ENCODE measurements around the gene NET1.

DNA sequence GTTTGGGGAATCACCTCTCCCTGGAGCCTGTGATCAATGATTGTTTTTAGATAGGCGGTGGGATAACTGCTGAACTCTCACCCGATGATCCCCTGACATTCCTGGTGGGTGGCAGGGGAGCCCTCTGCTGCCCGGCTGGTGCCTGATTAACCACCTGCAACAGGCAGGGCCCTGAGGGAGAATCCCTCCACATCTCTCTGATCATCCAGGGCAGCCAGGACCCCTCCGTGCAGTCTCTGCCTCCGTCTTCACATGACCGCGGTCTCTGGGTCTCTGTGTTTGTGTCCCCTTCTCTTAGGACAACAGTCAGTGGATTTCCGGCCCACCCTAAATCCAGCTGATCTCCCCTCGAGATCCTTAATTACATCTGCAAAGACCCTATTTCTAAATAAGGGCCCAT lies 69.7 kb downstream of the NET1 start:
- TF ChIP-seq, protein P1, sequence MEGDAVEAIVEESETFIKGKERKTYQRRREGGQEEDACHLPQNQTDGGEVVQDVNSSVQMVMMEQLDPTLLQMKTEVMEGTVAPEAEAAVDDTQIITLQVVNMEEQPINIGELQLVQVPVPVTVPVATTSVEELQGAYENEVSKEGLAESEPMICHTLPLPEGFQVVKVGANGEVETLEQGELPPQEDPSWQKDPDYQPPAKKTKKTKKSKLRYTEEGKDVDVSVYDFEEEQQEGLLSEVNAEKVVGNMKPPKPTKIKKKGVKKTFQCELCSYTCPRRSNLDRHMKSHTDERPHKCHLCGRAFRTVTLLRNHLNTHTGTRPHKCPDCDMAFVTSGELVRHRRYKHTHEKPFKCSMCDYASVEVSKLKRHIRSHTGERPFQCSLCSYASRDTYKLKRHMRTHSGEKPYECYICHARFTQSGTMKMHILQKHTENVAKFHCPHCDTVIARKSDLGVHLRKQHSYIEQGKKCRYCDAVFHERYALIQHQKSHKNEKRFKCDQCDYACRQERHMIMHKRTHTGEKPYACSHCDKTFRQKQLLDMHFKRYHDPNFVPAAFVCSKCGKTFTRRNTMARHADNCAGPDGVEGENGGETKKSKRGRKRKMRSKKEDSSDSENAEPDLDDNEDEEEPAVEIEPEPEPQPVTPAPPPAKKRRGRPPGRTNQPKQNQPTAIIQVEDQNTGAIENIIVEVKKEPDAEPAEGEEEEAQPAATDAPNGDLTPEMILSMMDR (conservative IDR thresholded peaks at IDR 0.05): no peak
- TF ChIP-seq ZFX (IDR thresholded peaks at IDR 0.05): no peak

Data from C4-2B (cell line).